ENCODE results near the gene PIP5KL1.

The PIP5KL1 gene

GRCh38 chr9:127874301-127875221, 56.0 kb downstream of the PIP5KL1 start:
- POLR2A ChIA-PET, result interaction anchor here (0.6 kb wide), 1 partner anchor 134 kb away, joined by 3 read pairs; no protein-coding TSS in a partner anchor
- DNase-seq (ENCODE audit: extremely low spot score), result no peak
- CTCF ChIA-PET, result interaction anchor here (1.5 kb wide), 1 partner anchor 140 kb away, joined by 4 read pairs; the partner anchor contains the start of gene TOR2A
- TF ChIP-seq TARDBP (IDR thresholded peaks at IDR 0.05), result no peak
- TF ChIP-seq BHLHE40 (IDR thresholded peaks at IDR 0.05; ENCODE audit: borderline replicate concordance), result no peak
- no peak for TF ChIP-seq LEF1 (IDR thresholded peaks at IDR 0.05; ENCODE audit: borderline replicate concordance)
- no peak for TF ChIP-seq CTBP1 (IDR thresholded peaks at IDR 0.05; ENCODE audit: borderline replicate concordance)
- no peak for TF ChIP-seq FOXM1 (IDR thresholded peaks at IDR 0.05; ENCODE audit: borderline replicate concordance)
- TF ChIP-seq SUZ12 (IDR thresholded peaks at IDR 0.05), result no peak
- TF ChIP-seq L3MBTL2 (conservative IDR thresholded peaks at IDR 0.05), result no peak
- TF ChIP-seq FOXK2 (IDR thresholded peaks at IDR 0.05), result no peak
- TF ChIP-seq FOXA1 (IDR thresholded peaks at IDR 0.05), result no peak
- TF ChIP-seq ARNT (IDR thresholded peaks at IDR 0.05), result no peak
- TF ChIP-seq HDGF (IDR thresholded peaks at IDR 0.05; ENCODE audit: borderline replicate concordance), result no peak
- TF ChIP-seq ZNF384 (IDR thresholded peaks at IDR 0.05), result no peak
- no peak for TF ChIP-seq SP1 (IDR thresholded peaks at IDR 0.05)
- no peak for TF ChIP-seq NFRKB (IDR thresholded peaks at IDR 0.05)
- no peak for TF ChIP-seq PKNOX1 (IDR thresholded peaks at IDR 0.05)

- TF ChIP-seq ARNT (IDR thresholded peaks at IDR 0.05) (no peak), L3MBTL2 (conservative IDR thresholded peaks at IDR 0.05) (no peak), NFRKB (IDR thresholded peaks at IDR 0.05) (no peak), SUZ12 (IDR thresholded peaks at IDR 0.05) (no peak), TARDBP (IDR thresholded peaks at IDR 0.05) (no peak), PKNOX1 (IDR thresholded peaks at IDR 0.05) (no peak), FOXA1 (IDR thresholded peaks at IDR 0.05) (no peak), FOXM1 (IDR thresholded peaks at IDR 0.05; ENCODE audit: borderline replicate concordance) (no peak), LEF1 (IDR thresholded peaks at IDR 0.05; ENCODE audit: borderline replicate concordance) (no peak), ELF4 (IDR thresholded peaks at IDR 0.05) (no peak), BHLHE40 (IDR thresholded peaks at IDR 0.05; ENCODE audit: borderline replicate concordance) (no peak), SP1 (IDR thresholded peaks at IDR 0.05) (no peak), ZNF384 (IDR thresholded peaks at IDR 0.05) (no peak), HDGF (IDR thresholded peaks at IDR 0.05; ENCODE audit: borderline replicate concordance) (no peak), CTBP1 (IDR thresholded peaks at IDR 0.05; ENCODE audit: borderline replicate concordance) (no peak), FOXK2 (IDR thresholded peaks at IDR 0.05) (no peak)
- no peak for DNase-seq (ENCODE audit: extremely low spot score)
- POLR2A ChIA-PET, result interaction anchor here (0.6 kb wide), 1 partner anchor 133 kb away, joined by 3 read pairs; no protein-coding TSS in a partner anchor
- CTCF ChIA-PET, result interaction anchor here (1.5 kb wide), 1 partner anchor 139 kb away, joined by 4 read pairs; the partner anchor contains the start of gene TOR2A
Observed at GRCh38 chr9:127873886-127874285, 56.7 kb downstream of the PIP5KL1 start.

GRCh38 chr9:127873223-127873691, 57.3 kb downstream of the PIP5KL1 start:
- no peak for DNase-seq (ENCODE audit: extremely low spot score)
- ChIA-PET CTCF (interaction anchor here (1.5 kb wide), 1 partner anchor 139 kb away, joined by 4 read pairs; the partner anchor contains the start of gene TOR2A), POLR2A (interaction anchor here (1.3 kb wide), 1 partner anchor 24 kb away, joined by 3 read pairs; no protein-coding TSS in a partner anchor)
- TF ChIP-seq SP1 (IDR thresholded peaks at IDR 0.05), result no peak
- no peak for TF ChIP-seq PKNOX1 (IDR thresholded peaks at IDR 0.05)
- TF ChIP-seq NFRKB (IDR thresholded peaks at IDR 0.05), result no peak
- TF ChIP-seq ZNF384 (IDR thresholded peaks at IDR 0.05), result no peak
- no peak for TF ChIP-seq FOXM1 (IDR thresholded peaks at IDR 0.05; ENCODE audit: borderline replicate concordance)
- no peak for TF ChIP-seq HDGF (IDR thresholded peaks at IDR 0.05; ENCODE audit: borderline replicate concordance)
- no peak for TF ChIP-seq SUZ12 (IDR thresholded peaks at IDR 0.05)
- TF ChIP-seq CTBP1 (IDR thresholded peaks at IDR 0.05; ENCODE audit: borderline replicate concordance), result no peak

GRCh38 chr9:127872369-127873222, 58.0 kb downstream of the PIP5KL1 start:
- TF ChIP-seq FOXM1 (IDR thresholded peaks at IDR 0.05; ENCODE audit: borderline replicate concordance) (no peak), ZNF384 (IDR thresholded peaks at IDR 0.05) (no peak), L3MBTL2 (conservative IDR thresholded peaks at IDR 0.05) (no peak), ARNT (IDR thresholded peaks at IDR 0.05) (no peak), TARDBP (IDR thresholded peaks at IDR 0.05) (no peak)
- ChIA-PET CTCF (no interaction called here), POLR2A (interaction anchor here (1.3 kb wide), 1 partner anchor 25 kb away, joined by 3 read pairs; no protein-coding TSS in a partner anchor)
- DNase-seq (ENCODE audit: extremely low spot score), result no peak

GRCh38 chr9:127871531-127871930, 59.0 kb downstream of the PIP5KL1 start:
- CTCF ChIA-PET, result no interaction called here
- POLR2A ChIA-PET, result no interaction called here
- TF ChIP-seq FOXA1 (IDR thresholded peaks at IDR 0.05), result no peak
- no peak for TF ChIP-seq FOXK2 (IDR thresholded peaks at IDR 0.05)
- TF ChIP-seq ARNT (IDR thresholded peaks at IDR 0.05), result no peak
- TF ChIP-seq FOXM1 (IDR thresholded peaks at IDR 0.05; ENCODE audit: borderline replicate concordance), result no peak
- TF ChIP-seq SUZ12 (IDR thresholded peaks at IDR 0.05), result no peak
- no peak for TF ChIP-seq ELF4 (IDR thresholded peaks at IDR 0.05)
- TF ChIP-seq LEF1 (IDR thresholded peaks at IDR 0.05; ENCODE audit: borderline replicate concordance), result no peak
- no peak for TF ChIP-seq HDGF (IDR thresholded peaks at IDR 0.05; ENCODE audit: borderline replicate concordance)
- TF ChIP-seq SP1 (IDR thresholded peaks at IDR 0.05), result no peak
- no peak for DNase-seq (ENCODE audit: extremely low spot score)
